ENCODE results near the gene MAGED1.

DNA sequence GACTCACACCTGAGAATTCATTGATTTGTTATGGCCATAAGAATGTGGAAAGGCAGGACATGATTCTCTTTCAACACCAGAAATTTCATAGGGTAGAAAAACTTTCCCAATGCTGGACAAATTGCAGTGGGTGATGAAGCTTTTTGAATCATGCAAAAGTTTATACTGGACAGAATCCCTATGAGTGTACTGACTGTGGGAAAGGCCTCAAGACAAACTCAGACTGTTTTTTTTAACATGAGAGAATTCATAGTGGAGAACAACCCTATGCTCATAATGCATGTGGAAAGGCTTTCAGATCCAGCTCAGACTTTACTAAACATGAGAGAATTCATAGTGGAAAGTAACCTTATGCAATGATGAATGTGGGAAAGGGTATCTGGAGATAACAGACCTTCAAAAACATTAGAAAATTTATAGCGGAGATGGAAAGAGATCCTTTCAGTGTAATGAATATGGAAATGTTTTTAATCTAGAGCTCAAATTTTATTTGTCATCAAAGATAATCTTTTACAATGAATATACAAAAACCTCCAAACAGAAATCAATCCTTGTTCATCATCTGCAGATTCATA lies 36.2 kb upstream of the MAGED1 start:
- TF ChIP-seq, protein P1, sequence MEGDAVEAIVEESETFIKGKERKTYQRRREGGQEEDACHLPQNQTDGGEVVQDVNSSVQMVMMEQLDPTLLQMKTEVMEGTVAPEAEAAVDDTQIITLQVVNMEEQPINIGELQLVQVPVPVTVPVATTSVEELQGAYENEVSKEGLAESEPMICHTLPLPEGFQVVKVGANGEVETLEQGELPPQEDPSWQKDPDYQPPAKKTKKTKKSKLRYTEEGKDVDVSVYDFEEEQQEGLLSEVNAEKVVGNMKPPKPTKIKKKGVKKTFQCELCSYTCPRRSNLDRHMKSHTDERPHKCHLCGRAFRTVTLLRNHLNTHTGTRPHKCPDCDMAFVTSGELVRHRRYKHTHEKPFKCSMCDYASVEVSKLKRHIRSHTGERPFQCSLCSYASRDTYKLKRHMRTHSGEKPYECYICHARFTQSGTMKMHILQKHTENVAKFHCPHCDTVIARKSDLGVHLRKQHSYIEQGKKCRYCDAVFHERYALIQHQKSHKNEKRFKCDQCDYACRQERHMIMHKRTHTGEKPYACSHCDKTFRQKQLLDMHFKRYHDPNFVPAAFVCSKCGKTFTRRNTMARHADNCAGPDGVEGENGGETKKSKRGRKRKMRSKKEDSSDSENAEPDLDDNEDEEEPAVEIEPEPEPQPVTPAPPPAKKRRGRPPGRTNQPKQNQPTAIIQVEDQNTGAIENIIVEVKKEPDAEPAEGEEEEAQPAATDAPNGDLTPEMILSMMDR (IDR thresholded peaks at IDR 0.05) = no peak
- TF ChIP-seq EP300 (IDR thresholded peaks at IDR 0.05) (no peak), POLR2A (IDR thresholded peaks at IDR 0.05) (no peak)

Data from gastroesophageal sphincter (tissue), 3 donors.